Measurements from ENCODE around the gene KANTR.

KANTR gene

GRCh38 chrX:53081925-53082772, 11.8 kb upstream of the KANTR start, which contains the start of gene TSPYL2:
Gene TSPYL2 (plus strand): TSS chrX:53082367. CDS start chrX:53082499, 132 bp downstream.
- DNase-seq = peak; percentile 88 to 93 (median 88)

- no peak for DNase-seq
These were observed 10.9 kb upstream of the KANTR start for GRCh38 chrX:53082773-53083616.

- DNase-seq = no peak
These were observed 9.8 kb upstream of the KANTR start for GRCh38 chrX:53084043-53084570.

- DNase-seq = no peak
These were observed 9.1 kb upstream of the KANTR start for GRCh38 chrX:53084863-53085262.

- DNase-seq = no peak
These were observed 8.2 kb upstream of the KANTR start for GRCh38 chrX:53085661-53086229.

- DNase-seq = no peak
These were observed 7.5 kb upstream of the KANTR start for GRCh38 chrX:53086464-53086863.

GRCh38 chrX:53087388-53087831, 6.5 kb upstream of the KANTR start:
- DNase-seq = peak in 2 of 3 donors; percentile 19 to 31

- DNase-seq = peak in 1 of 3 donors; percentile 18
These were observed 5.6 kb upstream of the KANTR start for GRCh38 chrX:53088136-53088974.

- DNase-seq = peak; percentile 50 to 55 (median 55)
These were observed 4.6 kb upstream of the KANTR start for GRCh38 chrX:53089224-53089842.

GRCh38 chrX:53089925-53090324, 4.0 kb upstream of the KANTR start:
- DNase-seq = no peak

- no peak for DNase-seq
These were observed 2.6 kb upstream of the KANTR start for GRCh38 chrX:53091354-53091753.

- DNase-seq = peak; percentile 71 to 87 (median 77)
These were observed 726 bp upstream of the KANTR start for GRCh38 chrX:53093177-53093655.

- no peak for DNase-seq
These were observed 602 bp downstream of the KANTR start for GRCh38 chrX:53094582-53094905.

- DNase-seq = no peak
These were observed 1.9 kb downstream of the KANTR start for GRCh38 chrX:53095796-53096195.

GRCh38 chrX:53114864-53115549, 21.1 kb downstream of the KANTR start:
- no peak for DNase-seq

GRCh38 chrX:53115550-53115874, 21.6 kb downstream of the KANTR start:
- no peak for DNase-seq

GRCh38 chrX:53116101-53116500, 22.2 kb downstream of the KANTR start:
- DNase-seq = no peak

GRCh38 chrX:53122013-53122412, 28.1 kb downstream of the KANTR start:
- no peak for DNase-seq

GRCh38 chrX:53125506-53125905, 31.6 kb downstream of the KANTR start:
- no peak for DNase-seq

GRCh38 chrX:53126377-53126776, 32.4 kb downstream of the KANTR start:
- no peak for DNase-seq

GRCh38 chrX:53128097-53128749, 34.3 kb downstream of the KANTR start:
- no peak for DNase-seq
